ENCODE results near the gene NR2F2.

NR2F2 gene

DNA sequence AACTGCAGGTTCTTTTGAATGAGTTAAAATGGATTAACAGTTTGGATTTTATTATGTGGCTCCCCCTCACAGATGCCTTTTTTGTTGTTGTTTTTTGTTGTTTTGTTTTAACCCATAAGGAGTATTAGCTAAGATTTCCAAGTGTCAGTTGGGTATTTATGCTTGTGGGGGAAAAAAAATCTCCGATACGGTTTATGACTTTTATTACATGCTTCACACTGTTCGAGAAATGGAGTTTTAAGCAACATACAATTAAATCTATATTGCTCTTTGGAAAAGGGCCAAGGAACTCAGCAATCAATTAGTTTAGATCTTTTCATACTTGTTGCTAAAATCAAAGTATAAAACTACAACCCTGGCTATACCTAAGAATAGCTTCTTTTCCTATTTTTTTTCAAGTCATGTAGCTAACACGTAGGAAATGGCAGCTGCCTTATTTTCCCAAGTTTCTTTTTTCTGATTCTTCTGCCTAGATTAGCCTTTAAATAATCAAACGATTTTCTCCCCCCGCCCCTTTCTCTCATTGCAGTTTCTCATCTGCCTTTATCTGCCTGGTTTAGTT, 16.0 kb downstream of the NR2F2 start:
- CTCF ChIA-PET: interaction anchor here (0.7 to 1.3 kb wide), 6 partner anchors 10 to 448 kb away, joined by 3 to 4 read pairs (median 4); no protein-coding TSS in a partner anchor
- POLR2A ChIA-PET: interaction anchor here (0.8 to 1.9 kb wide), 4 partner anchors 11 to 16 kb away, joined by 3 to 8 read pairs (median 4); no protein-coding TSS in a partner anchor
- TF ChIP-seq NFRKB (IDR thresholded peaks at IDR 0.05) (no peak), ELF4 (IDR thresholded peaks at IDR 0.05) (no peak), BHLHE40 (IDR thresholded peaks at IDR 0.05; ENCODE audit: borderline replicate concordance) (no peak), LEF1 (IDR thresholded peaks at IDR 0.05; ENCODE audit: borderline replicate concordance) (no peak), CTBP1 (IDR thresholded peaks at IDR 0.05; ENCODE audit: borderline replicate concordance) (no peak), L3MBTL2 (conservative IDR thresholded peaks at IDR 0.05) (no peak), PKNOX1 (IDR thresholded peaks at IDR 0.05) (no peak; the same call in 1 of the 2 replicates), TARDBP (IDR thresholded peaks at IDR 0.05) (no peak), SP1 (IDR thresholded peaks at IDR 0.05) (no peak), FOXK2 (IDR thresholded peaks at IDR 0.05) (no peak), ARNT (IDR thresholded peaks at IDR 0.05) (no peak), HDGF (IDR thresholded peaks at IDR 0.05; ENCODE audit: borderline replicate concordance) (no peak), SUZ12 (IDR thresholded peaks at IDR 0.05) (no peak), FOXM1 (IDR thresholded peaks at IDR 0.05; ENCODE audit: borderline replicate concordance) (no peak), ZNF384 (IDR thresholded peaks at IDR 0.05) (no peak; the same call in 1 of the 2 replicates), FOXA1 (IDR thresholded peaks at IDR 0.05) (no peak)
- no peak for DNase-seq (ENCODE audit: extremely low spot score)

DNA sequence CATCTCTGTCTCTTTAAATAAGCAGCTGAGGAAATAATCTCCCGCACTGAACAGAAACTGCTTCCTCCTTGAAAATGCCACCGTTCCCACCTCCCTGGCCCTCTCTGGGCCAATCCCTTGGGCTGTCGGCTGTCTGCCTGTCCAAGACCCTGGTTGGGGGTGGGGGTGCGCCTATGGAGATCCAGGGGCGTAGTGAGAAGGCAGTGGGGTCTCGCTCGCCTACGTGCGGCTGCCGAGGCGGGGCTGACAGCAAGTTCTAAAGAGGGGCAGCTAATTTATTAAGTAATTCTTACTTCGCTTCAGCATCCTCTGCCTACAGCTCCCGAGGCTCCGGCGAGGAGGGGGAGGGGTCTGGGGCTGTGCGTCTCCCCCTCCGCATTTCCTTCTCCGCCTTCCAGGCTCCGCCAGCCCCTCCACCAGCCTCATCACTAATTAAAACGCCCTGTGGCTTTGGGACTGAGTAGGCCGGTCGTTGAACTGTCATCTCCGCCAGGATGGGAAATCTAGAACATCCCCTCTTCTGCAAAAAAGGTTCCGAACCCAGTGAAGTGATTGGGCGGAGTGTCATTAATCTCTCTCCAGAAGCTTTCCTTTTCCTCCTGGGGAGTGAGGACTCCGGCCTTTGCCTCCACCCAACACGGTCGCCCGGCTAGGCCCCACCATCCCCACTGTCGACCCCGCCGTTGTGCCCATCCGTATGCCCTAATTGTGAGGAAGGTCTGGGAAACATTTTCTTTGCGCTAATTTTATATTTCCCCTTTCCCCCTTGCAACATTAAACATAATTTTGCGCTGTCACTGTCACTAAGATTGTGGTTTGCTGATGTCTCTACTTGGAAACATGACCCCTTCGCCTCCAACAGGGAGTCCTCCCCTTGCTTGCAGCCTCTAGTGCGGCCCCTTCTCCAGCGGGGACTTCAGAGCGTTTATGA, 16.9 kb downstream of the NR2F2 start:
- ChIA-PET POLR2A (interaction anchor here (0.7 to 1.9 kb wide), 4 partner anchors 10 to 17 kb away, joined by 3 to 8 read pairs (median 4); partner anchors contain the start of gene NR2F2), CTCF (interaction anchor here (1.0 to 1.3 kb wide), 3 partner anchors 10 to 20 kb away, joined by 4 read pairs; no protein-coding TSS in a partner anchor)
- no peak for DNase-seq (ENCODE audit: extremely low spot score)
- peak; percentile 83 for TF ChIP-seq PKNOX1 (IDR thresholded peaks at IDR 0.05)
- no peak for TF ChIP-seq SUZ12 (IDR thresholded peaks at IDR 0.05)
- 0 out of 2 replicates have a peak, but pooled peaks have one; percentile 34 for TF ChIP-seq CTBP1 (IDR thresholded peaks at IDR 0.05; ENCODE audit: borderline replicate concordance)
- no peak for TF ChIP-seq ELF4 (IDR thresholded peaks at IDR 0.05)
- TF ChIP-seq LEF1 (IDR thresholded peaks at IDR 0.05; ENCODE audit: borderline replicate concordance): no peak
- no peak for TF ChIP-seq HDGF (IDR thresholded peaks at IDR 0.05; ENCODE audit: borderline replicate concordance)

DNA sequence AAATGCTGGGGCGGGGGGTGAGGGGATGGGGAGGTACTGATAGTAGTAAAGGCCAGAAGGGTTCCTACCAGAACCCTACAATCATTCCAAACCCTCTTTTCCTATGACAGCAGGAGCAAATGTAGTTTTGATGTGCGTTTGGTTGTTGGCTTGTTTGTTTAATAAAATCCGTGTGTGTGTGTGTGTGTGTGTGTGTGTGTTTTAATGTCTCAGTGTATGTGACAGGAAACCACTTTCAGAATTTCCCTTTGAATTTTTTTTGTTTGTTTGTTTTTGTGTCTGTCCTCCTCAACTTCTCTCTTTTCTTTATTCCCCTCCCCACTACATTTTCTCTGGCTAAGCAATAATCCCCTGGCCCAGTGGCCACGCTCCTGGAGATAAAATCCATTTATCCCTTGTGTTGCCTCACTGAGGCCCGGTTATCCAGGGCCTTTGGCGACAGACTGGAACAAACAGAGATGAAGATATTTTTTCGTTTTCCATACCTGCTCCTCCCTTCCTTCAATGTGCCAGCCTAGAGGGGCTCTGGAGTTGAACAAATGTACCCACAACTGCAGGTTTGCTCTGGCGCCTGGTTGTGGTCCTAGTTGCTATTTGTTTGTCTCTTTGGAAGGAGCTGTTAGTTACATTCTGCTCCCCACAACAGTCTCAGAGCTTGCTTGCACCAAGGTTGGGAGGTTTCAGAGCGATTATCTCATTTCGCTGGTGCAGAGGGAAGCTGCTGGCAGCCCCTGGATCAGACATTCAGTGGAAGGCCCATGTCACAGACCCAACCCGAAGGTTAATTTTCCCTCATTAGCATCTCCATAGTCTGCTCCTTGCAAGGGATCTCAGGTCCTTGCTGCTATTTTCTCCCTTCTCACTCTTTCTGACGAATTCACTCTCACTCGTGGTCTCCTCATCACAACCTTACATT, 17.9 kb downstream of the NR2F2 start:
- ChIA-PET CTCF (interaction anchor here (0.6 to 2.4 kb wide), 3 partner anchors 13 to 585 kb away, joined by 3 to 15 read pairs (median 6); no protein-coding TSS in a partner anchor), POLR2A (interaction anchor here (0.8 to 1.6 kb wide), 3 partner anchors 9 to 12 kb away, joined by 3 to 7 read pairs (median 5); no protein-coding TSS in a partner anchor)
- no peak for DNase-seq (ENCODE audit: extremely low spot score)
- no peak for TF ChIP-seq HDGF (IDR thresholded peaks at IDR 0.05; ENCODE audit: borderline replicate concordance)
- TF ChIP-seq ZNF384 (IDR thresholded peaks at IDR 0.05): no peak
- no peak for TF ChIP-seq L3MBTL2 (conservative IDR thresholded peaks at IDR 0.05)
- TF ChIP-seq SUZ12 (IDR thresholded peaks at IDR 0.05): no peak
- no peak for TF ChIP-seq FOXA1 (IDR thresholded peaks at IDR 0.05)
- TF ChIP-seq FOXM1 (IDR thresholded peaks at IDR 0.05; ENCODE audit: borderline replicate concordance): no peak
- TF ChIP-seq BHLHE40 (IDR thresholded peaks at IDR 0.05; ENCODE audit: borderline replicate concordance): no peak
- no peak for TF ChIP-seq CTBP1 (IDR thresholded peaks at IDR 0.05; ENCODE audit: borderline replicate concordance)
- TF ChIP-seq FOXK2 (IDR thresholded peaks at IDR 0.05): no peak
- no peak for TF ChIP-seq NFRKB (IDR thresholded peaks at IDR 0.05)
- TF ChIP-seq SP1 (IDR thresholded peaks at IDR 0.05): no peak
- no peak for TF ChIP-seq TARDBP (IDR thresholded peaks at IDR 0.05)
- no peak for TF ChIP-seq LEF1 (IDR thresholded peaks at IDR 0.05; ENCODE audit: borderline replicate concordance)

DNA sequence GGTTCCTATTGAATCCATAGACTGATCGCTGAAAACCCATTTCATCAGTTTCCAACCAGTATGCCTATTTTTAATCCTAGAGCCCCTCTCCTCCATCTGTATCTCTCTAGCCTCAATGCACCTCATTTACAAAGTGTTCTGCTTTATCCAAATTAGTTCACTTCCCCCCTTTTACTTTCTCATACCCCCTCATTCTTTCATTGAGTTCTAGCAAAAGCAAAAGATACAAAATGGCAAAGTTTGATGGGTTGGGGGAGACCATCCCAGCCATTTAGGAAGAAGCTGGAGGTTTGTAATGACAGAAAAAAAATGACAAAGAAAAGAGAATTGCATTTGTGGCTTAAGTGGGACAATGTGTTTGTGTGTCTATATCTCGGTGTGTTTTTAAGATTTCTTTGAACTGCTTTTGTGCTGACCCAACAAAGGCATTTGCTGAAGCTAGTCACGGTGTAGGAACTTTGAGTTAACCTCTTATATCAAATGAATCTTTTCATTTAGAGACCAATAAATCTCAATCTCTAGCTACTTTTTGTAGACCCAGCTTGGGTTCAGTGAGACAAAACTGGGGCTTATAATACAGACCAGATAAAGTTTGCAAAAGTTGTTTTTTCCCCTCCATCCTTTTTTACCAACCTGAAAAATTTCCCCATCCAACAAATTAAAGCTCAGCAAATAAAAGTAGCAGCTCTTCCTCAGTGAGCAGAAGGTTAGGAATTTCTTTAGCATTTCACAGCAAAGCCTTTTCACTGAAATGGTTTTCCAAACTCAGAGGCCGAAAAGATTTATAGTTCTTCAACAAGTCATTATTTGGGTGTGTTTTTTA, 18.7 kb downstream of the NR2F2 start:
- POLR2A ChIA-PET: interaction anchor here (0.7 to 1.6 kb wide), 6 partner anchors 8 to 19 kb away, joined by 3 to 7 read pairs (median 4); partner anchors contain the start of gene NR2F2
- no peak for DNase-seq (ENCODE audit: extremely low spot score)
- CTCF ChIA-PET: interaction anchor here (0.6 to 2.4 kb wide), 3 partner anchors 14 to 584 kb away, joined by 3 to 15 read pairs (median 6); no protein-coding TSS in a partner anchor
- TF ChIP-seq BHLHE40 (IDR thresholded peaks at IDR 0.05; ENCODE audit: borderline replicate concordance) (no peak), FOXA1 (IDR thresholded peaks at IDR 0.05) (no peak), ELF4 (IDR thresholded peaks at IDR 0.05) (no peak), ZNF384 (IDR thresholded peaks at IDR 0.05) (no peak), SUZ12 (IDR thresholded peaks at IDR 0.05) (no peak), CTBP1 (IDR thresholded peaks at IDR 0.05; ENCODE audit: borderline replicate concordance) (no peak), LEF1 (IDR thresholded peaks at IDR 0.05; ENCODE audit: borderline replicate concordance) (no peak), FOXM1 (IDR thresholded peaks at IDR 0.05; ENCODE audit: borderline replicate concordance) (no peak), TARDBP (IDR thresholded peaks at IDR 0.05) (no peak), L3MBTL2 (conservative IDR thresholded peaks at IDR 0.05) (no peak), NFRKB (IDR thresholded peaks at IDR 0.05) (no peak), ARNT (IDR thresholded peaks at IDR 0.05) (no peak)
